A549 (cell line): Measurements from ENCODE around the gene PLEKHA7. TPM values are rescaled to one million over a fixed set of nuclear protein-coding genes. Genes with fewer than 3 reads are reported as not detected.

Experiments used
- ATAC-seq, 2 experiments: fragments of 200-7000 bp in 1 of 2; fragments of >200 bp in 1 of 2; cut with Nextera tagmentation in 1 of 2; cut with Tn5 transposase in 1 of 2; 3 replicates each; pipeline versions ENCODE4 v1.8.0 to v1.9.1; 2018 to 2020; ENCODE audit warnings: mild to moderate bottlenecking in 1 of 2, moderate library complexity in 1 of 2
- CTCF ChIA-PET: fragments of 300-600 bp; sonication (Branson Sonifier 250); formaldehyde crosslinking; extraction: SDS; loops from one replicate; lab custom pipeline; 2021; ENCODE audit warnings: antibody characterized with exemption, inconsistent platforms; lab: Yijun Ruan, JAX
- POLR2A ChIA-PET: fragments of 350-600 bp; formaldehyde crosslinking; extraction: SDS; loops from one replicate; lab custom pipeline; 2021; ENCODE audit warnings: antibody characterized with exemption, inconsistent platforms; lab: Yijun Ruan, JAX
- DNase-seq, 2 experiments: peaks; one replicate each; pipeline versions ENCODE4 v3.0.0 to v3.0.0-alpha.2; 2011 to 2016; ENCODE audit warnings: low read depth in 1 of 2, low spot score in 1 of 2
- FAIRE-seq: peaks from 2 replicates; lab custom pipeline; 2011; peaks lifted over from hg19 to GRCh38; lab: Jason Lieb, UNC
- H3K27ac ChIP-seq, 2 experiments: fragments of >200 bp; sonication (Bioruptor Twin); formaldehyde crosslinking; 3 replicates each; pipeline ENCODE4 v1.5.1; 2016 to 2017
- H3K4me1 ChIP-seq: fragments of >200 bp; sonication (Bioruptor Twin); formaldehyde crosslinking; 3 replicates; pipeline ENCODE4 v1.6.1; 2016
- H3K4me2 ChIP-seq: fragments of >200 bp; sonication (Bioruptor Twin); formaldehyde crosslinking; 3 replicates; pipeline ENCODE4 v1.6.1; 2016
- H3K4me3 ChIP-seq: fragments of >200 bp; sonication (Bioruptor Twin); formaldehyde crosslinking; 3 replicates; pipeline ENCODE4 v1.5.1; 2016
- H3K9me3 ChIP-seq: fragments of >200 bp; sonication (Bioruptor Twin); formaldehyde crosslinking; 3 replicates; pipeline ENCODE4 v1.6.1; 2016
- BHLHE40 ChIP-seq: IDR thresholded peaks from 2 replicates; pipeline ENCODE4 v1.6.1; 2012; ENCODE audit warnings: low read depth, low read length, inconsistent platforms
- CBX8 ChIP-seq: fragments of 200-600 bp; sonication (generic); IDR thresholded peaks from 2 replicates; pipeline ENCODE4 v1.6.1; 2016
- CEBPB ChIP-seq, 2 experiments: fragments of >200 bp in 1 of 2; sonication (Bioruptor Twin) in 1 of 2; formaldehyde crosslinking in 1 of 2; IDR thresholded peaks; 2 replicates each; pipeline ENCODE4 v1.6.1; 2012 to 2016
- CHD2 ChIP-seq: fragments of 150-350 bp; IDR thresholded peaks from 2 replicates; pipeline ENCODE4 v1.6.1; 2014; ENCODE audit warnings: low read length; ENCODE audit not compliant: partially characterized antibody
- EHMT2 ChIP-seq: fragments of 200-600 bp; sonication (generic); IDR thresholded peaks from 2 replicates; pipeline ENCODE4 v1.6.1; 2016; ENCODE audit warnings: antibody characterized with exemption, low read depth, mild to moderate bottlenecking, moderate library complexity
- FOXS1 ChIP-seq: fragments of 250-450 bp; sonication (Bioruptor Pico); IDR thresholded peaks from 2 replicates; pipeline ENCODE4 v1.5.0; 2020; ENCODE audit warnings: mild to moderate bottlenecking, moderate library complexity
- HMGXB4 ChIP-seq: fragments of 250-450 bp; sonication (Bioruptor Pico); IDR thresholded peaks from 2 replicates; pipeline ENCODE4 v1.5.0; 2021; ENCODE audit warnings: mild to moderate bottlenecking, moderate library complexity, borderline replicate concordance
- HOXA7 ChIP-seq: fragments of 250-450 bp; sonication (Bioruptor Pico); IDR thresholded peaks from 2 replicates; pipeline ENCODE4 v1.5.0; 2020; ENCODE audit warnings: mild to moderate bottlenecking, moderate library complexity
- JUNB ChIP-seq: fragments of >200 bp; sonication (Bioruptor Twin); formaldehyde crosslinking; IDR thresholded peaks from 2 replicates; pipeline ENCODE4 v1.6.1; 2016
- MAX ChIP-seq: IDR thresholded peaks from 2 replicates; pipeline ENCODE4 v1.6.1; 2012
- MYC ChIP-seq: IDR thresholded peaks from 2 replicates; pipeline ENCODE4 v1.6.1; 2012; ENCODE audit warnings: mild to moderate bottlenecking, inconsistent platforms, low read length, improper control_type of control experiment, borderline replicate concordance
- NFE2L2 ChIP-seq: fragments of 150-350 bp; conservative IDR thresholded peaks from 2 replicates; pipeline ENCODE4 v1.6.1; 2014; ENCODE audit warnings: low read length
- POLR2AphosphoS2 ChIP-seq: conservative IDR thresholded peaks from 2 replicates; pipeline ENCODE4 v1.6.1; 2012; ENCODE audit warnings: low read length, improper control_type of control experiment, inconsistent platforms
- RARB ChIP-seq: fragments of 250-450 bp; sonication (Bioruptor Pico); IDR thresholded peaks from 2 replicates; pipeline ENCODE4 v1.8.0; 2021; ENCODE audit warnings: mild to moderate bottlenecking, moderate library complexity
- ZNF302 ChIP-seq: fragments of 250-450 bp; sonication (Bioruptor Pico); IDR thresholded peaks from 2 replicates; pipeline ENCODE4 v1.9.0; 2021; ENCODE audit warnings: inconsistent platforms, mild to moderate bottlenecking, moderate library complexity
- WGBS: methylation state at CpG from one replicate; pipeline ENCODE4 v1.1.6; 2017; ENCODE audit errors: missing lambda C conversion rate; 5-methylcytosine and 5-hydroxymethylcytosine counted together
- polyA plus RNA-seq, 4 experiments: library from polyadenylated mRNA; depleted of rRNA in 3 of 4; stranded (reverse); fragments of >200 nt; fragmentation: RNase III in 1 of 4; extraction: RNeasy Plus Mini Kit Qiagen cat#74134 plus additional on column Dnase treatment in 1 of 4; gene quantifications; 2 replicates in 3 of 4; 3 replicates in 1 of 4; pipeline ENCODE4 v1.2.3, GENCODE V29; 2011 to 2017

Gene PLEKHA7
- polyA plus RNA-seq, 2 of the 4 experiments (the other 2 are of a cell fraction), result 8.7 to 13.8 TPM

- CTCF ChIA-PET, result interaction anchor here (0.6 to 1.4 kb wide), 4 partner anchors 9 to 64 kb away, joined by 3 to 4 read pairs (median 4); no protein-coding TSS in a partner anchor
- TF ChIP-seq MYC (no peak), FOXS1 (no peak)
- Histone ChIP-seq H3K9me3 (no peaks in the 10 kb centered on the region), H3K4me3 (no peak overlapping the region), H3K4me1 (peaks cover 39% of the 10 kb centered on the region), H3K27ac (no peak overlapping the region), H3K4me2 (no peak overlapping the region)
- DNase-seq (no peak), FAIRE-seq (no peak), ATAC-seq (no peak)
- POLR2A ChIA-PET, result no interaction called here
- 89% methylated on average over 4 of the region's 4 CpGs for WGBS
These were observed 86.2 kb downstream of the PLEKHA7 start for GRCh38 chr11:16928044-16928443.

GRCh38 chr11:16926883-16927626 is 87.2 kb downstream of the PLEKHA7 start:
- Histone ChIP-seq H3K4me1 (peaks cover 39% of the 10 kb centered on the region), H3K4me2 (no peak overlapping the region)
- CTCF ChIA-PET, result no interaction called here
- TF ChIP-seq MYC, result no peak
- TF ChIP-seq EHMT2, result no peak
- TF ChIP-seq BHLHE40, result no peak
- TF ChIP-seq MAX, result no peak
- no peak for TF ChIP-seq POLR2AphosphoS2
- TF ChIP-seq HOXA7 (CRISPR knock-in tag), result no peak
- TF ChIP-seq, all 56 proteins: peak for 0
- 92% methylated on average over 9 of the region's 9 CpGs for WGBS
- DNase-seq, result no peak
- ATAC-seq, result no peak
- H3K9me3 ChIP-seq, result no peaks in the 10 kb centered on the region
- FAIRE-seq, result no peak
- no peak overlapping the region; a peak in 1 of 6 replicates for H3K27ac ChIP-seq
- H3K4me3 ChIP-seq, result no peak overlapping the region
- POLR2A ChIA-PET, result no interaction called here

- TF ChIP-seq NFE2L2 (no peak), HMGXB4 (no peak), CEBPB (IDR thresholded peaks at IDR 0.05) (no peak), CBX8 (no peak), ZNF302 (CRISPR knock-in tag) (no peak), JUNB (no peak), MAX (peak; percentile 50; the same call in 1 of the 2 replicates), RARB (CRISPR knock-in tag) (no peak), CHD2 (no peak)
- CTCF ChIA-PET, result interaction anchor here (0.7 to 1.2 kb wide), 2 partner anchors 9 to 138 kb away, joined by 3 to 4 read pairs; no protein-coding TSS in a partner anchor
- Histone ChIP-seq H3K4me1 (peaks cover 39% of the 10 kb centered on the region), H3K9me3 (no peaks in the 10 kb centered on the region), H3K4me3 (peak overlapping the region; percentile 48), H3K4me2 (peak overlapping the region; percentile 94), H3K27ac (peak overlapping the region; percentile 53 to 83; a peak in 4 of 6 replicates)
- ATAC-seq (peak; percentile 76 to 79), DNase-seq (peak; percentile 50), FAIRE-seq (no peak)
- POLR2A ChIA-PET, result interaction anchor here (0.6 to 1.8 kb wide), 2 partner anchors 152 to 342 kb away, joined by 4 to 7 read pairs; partner anchors contain the start of gene RPS13
- 8% methylated on average over 9 of the region's 52 CpGs for WGBS
These were observed 88.6 kb downstream of the PLEKHA7 start for GRCh38 chr11:16925561-16926065.
